GM19043 (cell line): Measurements from ENCODE around the gene GHITM.

Source experiments
- ATAC-seq: cut with Tn5 transposase; IDR thresholded peaks from one replicate; pipeline ENCODE4 v1.9.1; 2021; ENCODE audit warnings: low read depth; ENCODE audit not compliant: unreplicated experiment

The GHITM gene

GRCh38 chr10:84198206-84198915, 59.1 kb downstream of the GHITM start:
- no peak for ATAC-seq

- no peak for ATAC-seq
These were observed 61.4 kb downstream of the GHITM start for GRCh38 chr10:84200537-84201243.

GRCh38 chr10:84201244-84201606, 61.9 kb downstream of the GHITM start:
- no peak for ATAC-seq

DNA sequence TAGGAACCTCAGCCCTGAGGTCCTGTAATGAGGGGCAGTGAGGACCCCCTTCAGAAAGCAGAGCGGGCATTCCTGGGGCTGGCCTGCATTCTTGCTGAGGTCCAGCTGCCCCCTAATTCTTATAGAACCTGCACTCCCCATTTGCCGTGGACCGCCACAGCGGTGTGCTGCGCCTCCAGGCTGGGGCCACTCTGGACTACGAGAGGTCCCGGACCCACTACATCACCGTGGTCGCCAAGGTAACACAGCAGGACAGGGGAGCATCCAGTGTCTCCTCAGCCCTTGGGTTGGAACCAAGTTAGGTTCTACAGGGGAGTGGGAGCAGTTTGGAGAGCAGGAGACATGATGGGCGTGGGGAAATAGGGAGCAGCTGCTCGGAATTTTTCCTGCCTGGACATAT, 62.4 kb downstream of the GHITM start:
- no peak for ATAC-seq

DNA sequence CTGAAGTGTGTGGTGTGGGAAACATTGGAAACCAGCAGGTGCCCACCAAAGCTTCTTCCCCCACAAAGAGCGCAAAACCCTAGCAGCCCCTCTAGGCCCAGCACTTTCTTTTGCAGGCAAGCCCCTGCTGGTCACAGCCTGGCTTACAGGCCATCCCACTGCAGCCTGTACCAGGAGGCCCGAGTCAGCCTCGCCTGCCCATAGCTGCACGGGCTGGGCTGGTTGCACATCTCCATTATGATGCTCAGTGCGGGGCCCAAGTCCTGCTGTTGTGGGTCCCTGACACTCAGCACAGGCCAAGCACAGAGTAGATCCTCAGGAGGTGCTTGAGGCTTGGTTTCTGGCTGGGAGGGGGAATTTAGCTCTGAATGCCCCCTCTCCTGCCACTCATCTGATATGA, 63.0 kb downstream of the GHITM start:
- ATAC-seq, result no peak
